GM12801 (cell line): ENCODE results near the gene DUOX1.

Source experiments
- TF ChIP-seq, protein P1 (sequence below): IDR thresholded peaks from one replicate; pipeline ENCODE4 v1.5.1; 2011; ENCODE audit warnings: control low read depth; ENCODE audit not compliant: insufficient read length; ENCODE audit errors: extremely low read depth

Gene DUOX1

DNA sequence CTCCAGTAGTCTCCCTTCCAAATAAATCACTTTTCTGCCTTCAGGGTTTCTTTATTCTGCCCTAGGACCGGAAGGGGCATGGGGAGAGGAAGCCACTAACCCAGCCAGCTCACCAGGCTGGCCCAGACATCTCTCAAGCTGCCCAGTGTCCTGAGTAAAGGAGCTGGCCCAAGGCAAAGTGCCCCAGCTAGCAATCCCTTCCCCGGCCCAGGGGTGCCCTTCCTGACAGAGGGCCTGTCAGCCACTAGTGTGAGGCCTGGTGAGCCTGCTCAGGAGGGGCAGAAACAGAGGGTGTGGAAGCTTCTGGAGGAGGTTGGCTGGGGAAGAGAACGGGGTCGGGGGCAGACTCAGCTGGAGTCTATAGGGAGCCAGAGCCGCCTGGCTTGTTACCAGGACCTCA is 35.7 kb downstream of the DUOX1 start:
- TF ChIP-seq, protein P1, sequence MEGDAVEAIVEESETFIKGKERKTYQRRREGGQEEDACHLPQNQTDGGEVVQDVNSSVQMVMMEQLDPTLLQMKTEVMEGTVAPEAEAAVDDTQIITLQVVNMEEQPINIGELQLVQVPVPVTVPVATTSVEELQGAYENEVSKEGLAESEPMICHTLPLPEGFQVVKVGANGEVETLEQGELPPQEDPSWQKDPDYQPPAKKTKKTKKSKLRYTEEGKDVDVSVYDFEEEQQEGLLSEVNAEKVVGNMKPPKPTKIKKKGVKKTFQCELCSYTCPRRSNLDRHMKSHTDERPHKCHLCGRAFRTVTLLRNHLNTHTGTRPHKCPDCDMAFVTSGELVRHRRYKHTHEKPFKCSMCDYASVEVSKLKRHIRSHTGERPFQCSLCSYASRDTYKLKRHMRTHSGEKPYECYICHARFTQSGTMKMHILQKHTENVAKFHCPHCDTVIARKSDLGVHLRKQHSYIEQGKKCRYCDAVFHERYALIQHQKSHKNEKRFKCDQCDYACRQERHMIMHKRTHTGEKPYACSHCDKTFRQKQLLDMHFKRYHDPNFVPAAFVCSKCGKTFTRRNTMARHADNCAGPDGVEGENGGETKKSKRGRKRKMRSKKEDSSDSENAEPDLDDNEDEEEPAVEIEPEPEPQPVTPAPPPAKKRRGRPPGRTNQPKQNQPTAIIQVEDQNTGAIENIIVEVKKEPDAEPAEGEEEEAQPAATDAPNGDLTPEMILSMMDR: no peak

DNA sequence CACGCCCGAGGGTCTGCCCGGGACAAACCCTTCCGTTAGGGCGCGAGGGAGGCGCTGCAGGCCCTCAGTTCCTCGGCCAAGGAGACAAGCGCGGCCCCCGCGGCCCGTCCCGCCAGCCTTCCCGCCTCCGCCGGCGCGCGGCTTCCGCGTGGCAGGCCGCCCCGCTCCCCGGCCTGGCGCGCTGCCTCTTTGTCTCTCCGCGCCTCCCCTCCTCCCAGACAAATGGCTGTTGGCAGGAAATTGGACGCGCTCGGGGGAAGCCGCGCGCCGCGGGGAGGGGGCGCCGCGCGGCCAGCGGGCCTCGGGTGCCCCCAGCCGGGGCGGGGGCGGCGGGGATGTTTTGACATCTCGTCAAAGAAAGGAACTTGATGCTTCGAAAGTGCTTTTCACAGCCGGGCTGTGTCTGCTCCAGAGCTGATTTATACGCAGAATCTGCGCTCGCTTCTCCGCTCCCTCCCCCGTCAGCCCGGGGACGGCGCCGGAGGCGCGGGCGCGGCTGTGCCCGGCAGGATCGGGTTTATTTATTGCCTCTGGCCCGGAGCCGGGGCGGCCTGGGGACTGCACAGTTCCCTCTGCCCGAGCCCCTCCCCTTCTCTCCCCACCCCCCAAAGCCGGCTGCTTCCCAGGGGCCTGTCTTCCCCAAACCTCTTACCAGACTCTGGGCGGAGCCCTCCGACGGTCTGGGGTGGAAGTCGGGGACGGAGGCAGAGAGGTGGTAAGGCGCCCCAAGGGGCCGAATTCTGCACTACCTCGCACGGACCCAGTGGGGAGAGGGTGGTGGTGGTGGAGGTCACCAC is 37.2 kb downstream of the DUOX1 start:
- TF ChIP-seq, protein P1: no peak

DNA sequence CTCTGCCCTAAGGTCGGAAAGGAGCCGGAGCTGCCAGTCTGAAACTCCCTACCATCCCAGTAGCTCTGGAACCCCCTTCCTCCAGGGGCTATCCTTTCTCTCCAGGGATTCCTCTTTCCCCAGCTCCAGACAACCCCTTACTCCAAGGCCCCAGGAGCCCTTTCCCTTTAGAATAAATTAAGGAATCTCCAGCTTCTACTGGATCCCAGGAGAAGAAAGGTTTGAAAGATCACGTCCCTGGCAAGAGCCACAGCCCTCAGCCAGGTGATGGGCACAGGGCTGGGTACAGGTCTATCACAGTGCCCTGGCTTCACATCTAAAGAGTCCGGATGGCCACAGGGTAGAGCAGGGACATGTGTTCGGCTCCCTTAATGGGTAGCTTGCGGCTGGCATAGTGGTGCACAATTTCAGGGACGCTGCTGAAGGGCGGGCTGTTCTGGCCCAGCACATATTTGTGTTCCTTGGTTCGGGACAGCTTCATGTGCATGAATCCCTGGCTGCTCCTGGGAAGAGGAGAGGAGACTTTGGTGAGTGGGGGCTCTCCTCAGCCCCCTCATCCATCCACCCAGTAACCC is 37.9 kb downstream of the DUOX1 start:
- TF ChIP-seq, protein P1: no peak

GRCh38 chr15:45168286-45168685 is 38.5 kb downstream of the DUOX1 start:
- TF ChIP-seq, protein P1: no peak

- TF ChIP-seq, protein P1: no peak
Observed at GRCh38 chr15:45168751-45169551, 39.2 kb downstream of the DUOX1 start.

GRCh38 chr15:45169608-45170480 is 40.0 kb downstream of the DUOX1 start:
- TF ChIP-seq, protein P1: no peak

- TF ChIP-seq, protein P1: no peak
Observed at GRCh38 chr15:45171912-45172311, 42.1 kb downstream of the DUOX1 start.
